H1 (cell line): Measurements from ENCODE around the gene RGMB. TPM values are rescaled to one million over a fixed set of nuclear protein-coding genes. Genes with fewer than 3 reads are reported as not detected.
"Not testable (repeated sequence)": the region's sequence is repeated elsewhere in the genome, so short reads cannot be mapped to it uniquely, and the experiment has no call there.

Experiments used
- CTCF ChIA-PET: fragments of 300-600 bp; sonication (Branson Sonifier 250); formaldehyde crosslinking; loops from one replicate; lab custom pipeline; 2021; ENCODE audit not compliant: partially characterized antibody; lab: Charles Lee
- POLR2A ChIA-PET: fragments of 300-600 bp; sonication (Branson Sonifier 250); formaldehyde crosslinking; loops from one replicate; lab custom pipeline; 2021; ENCODE audit warnings: inconsistent platforms; ENCODE audit not compliant: partially characterized antibody; lab: Charles Lee
- DNase-seq, 2 experiments: peaks; one replicate each; pipeline versions ENCODE4 v3.0.0 to v3.0.0-alpha.2; 2010 to 2022; ENCODE audit warnings: low spot score in 2 of 2, low read depth in 1 of 2, mixed read lengths in 1 of 2
- FAIRE-seq: peaks from 2 replicates; lab custom pipeline; 2011; peaks lifted over from hg19 to GRCh38; lab: Jason Lieb, UNC
- H2AFZ ChIP-seq: 2 replicates; pipeline ENCODE4 v1.8.1; 2012; ENCODE audit warnings: low read length, inconsistent platforms
- H2AK5ac ChIP-seq: 2 replicates; pipeline ENCODE4 v1.6.1; 2013; ENCODE audit warnings: low read depth, low read length
- H2BK120ac ChIP-seq: replicated peaks from 2 replicates; pipeline ENCODE3; 2013; ENCODE audit warnings: low read depth, low read length, inconsistent platforms
- H2BK12ac ChIP-seq: 2 replicates; pipeline ENCODE4 v1.6.1; 2013; ENCODE audit warnings: low read depth, low read length
- H2BK15ac ChIP-seq: 2 replicates; pipeline ENCODE4 v1.6.1; 2013; ENCODE audit warnings: low read length
- H2BK20ac ChIP-seq: 2 replicates; pipeline ENCODE4 v1.6.1; 2013; ENCODE audit warnings: low read length
- H2BK5ac ChIP-seq: 2 replicates; pipeline ENCODE4 v1.6.1; 2013; ENCODE audit warnings: low read depth, low read length
- H3K14ac ChIP-seq: 2 replicates; pipeline ENCODE4 v1.6.1; 2013; ENCODE audit warnings: inconsistent platforms; ENCODE audit not compliant: insufficient read length
- H3K18ac ChIP-seq: 2 replicates; pipeline ENCODE4 v1.6.1; 2013; ENCODE audit warnings: low read length; ENCODE audit errors: extremely low read depth
- H3K23ac ChIP-seq: 2 replicates; pipeline ENCODE4 v1.6.1; 2013; ENCODE audit warnings: inconsistent platforms; ENCODE audit not compliant: insufficient read length
- H3K23me2 ChIP-seq: 2 replicates; pipeline ENCODE4 v1.6.1; 2013; ENCODE audit warnings: low read depth, low read length
- H3K27ac ChIP-seq: 2 replicates; pipeline ENCODE4 v1.6.1; 2011; ENCODE audit warnings: low read depth, low read length, inconsistent platforms
- H3K27me3 ChIP-seq, 4 experiments: replicated peaks in 1 of 4; 1 replicate in 1 of 4; 2 replicates in 3 of 4; pipeline versions ENCODE4 v1.6.1 to v1.8.1; 2011 to 2013; ENCODE audit warnings: low read length in 3 of 4, mild to moderate bottlenecking in 3 of 4, inconsistent platforms in 2 of 4, mixed read lengths in 2 of 4, moderate library complexity in 1 of 4; ENCODE audit not compliant: control insufficient read depth in 3 of 4, insufficient read depth in 3 of 4; ENCODE audit errors: extremely low read depth in 1 of 4
- H3K36me3 ChIP-seq, 4 experiments: 2 replicates each; pipeline versions ENCODE4 v1.6.1 to v1.8.1; 2011 to 2013; ENCODE audit warnings: mild to moderate bottlenecking in 4 of 4, low read length in 3 of 4, moderate library complexity in 2 of 4, control low read depth in 1 of 4, inconsistent platforms in 1 of 4; ENCODE audit not compliant: insufficient read depth in 4 of 4, control insufficient read depth in 2 of 4
- H3K4ac ChIP-seq: replicated peaks from 2 replicates; pipeline ENCODE3; 2013; ENCODE audit warnings: low read length, low read depth, mixed read lengths, inconsistent platforms; ENCODE audit not compliant: insufficient read length
- H3K4me1 ChIP-seq, 4 experiments: replicated peaks in 1 of 4; 1 replicate in 1 of 4; 2 replicates in 3 of 4; pipeline versions ENCODE4 v1.6.1 to v1.8.1; 2011 to 2013; ENCODE audit warnings: low read length in 3 of 4, inconsistent platforms in 2 of 4, mixed read lengths in 1 of 4; ENCODE audit not compliant: insufficient read depth in 4 of 4, control insufficient read depth in 3 of 4
- H3K4me2 ChIP-seq, 2 experiments: 2 replicates each; pipeline versions ENCODE4 v1.6.1 to v1.8.1; 2011 to 2013; ENCODE audit warnings: low read depth in 2 of 2, low read length in 2 of 2, control low read depth in 1 of 2, inconsistent platforms in 1 of 2, mild to moderate bottlenecking in 1 of 2; ENCODE audit not compliant: insufficient read depth in 1 of 2
- H3K4me3 ChIP-seq, 4 experiments: fragments of 200-600, 300-600 bp in 1 of 4; sonication (generic), shearing (Covaris generic), sonication (Bioruptor Twin) in 1 of 4; 2 replicates each; pipeline versions ENCODE4 v1.5.1 to v1.8.1; 2011 to 2016; ENCODE audit warnings: low read length in 4 of 4, low read depth in 3 of 4, control low read depth in 2 of 4, inconsistent platforms in 2 of 4, mild to moderate bottlenecking in 2 of 4, mixed read lengths in 1 of 4, moderate library complexity in 1 of 4; ENCODE audit not compliant: insufficient read depth in 2 of 4; ENCODE audit errors: extremely low read depth in 1 of 4
- H3K56ac ChIP-seq: replicated peaks from 2 replicates; pipeline ENCODE3; 2013; ENCODE audit warnings: low read depth, mild to moderate bottlenecking, mixed read lengths, low read length, inconsistent platforms; ENCODE audit not compliant: insufficient read length
- H3K79me1 ChIP-seq: 2 replicates; pipeline ENCODE4 v1.6.1; 2013; ENCODE audit warnings: low read depth, low read length, control low read depth
- H3K79me2 ChIP-seq, 2 experiments: 2 replicates each; pipeline versions ENCODE4 v1.6.1 to v1.8.1; 2012 to 2013; ENCODE audit warnings: low read length in 2 of 2, mild to moderate bottlenecking in 2 of 2, inconsistent platforms in 1 of 2; ENCODE audit not compliant: insufficient read depth in 2 of 2, control insufficient read depth in 1 of 2
- H3K9ac ChIP-seq, 4 experiments: replicated peaks in 1 of 4; 1 replicate in 1 of 4; 2 replicates in 3 of 4; pipeline versions ENCODE4 v1.6.1 to v1.8.1; 2011 to 2013; ENCODE audit warnings: low read depth in 3 of 4, low read length in 3 of 4, control low read depth in 2 of 4, mild to moderate bottlenecking in 2 of 4, moderate library complexity in 2 of 4, inconsistent platforms in 1 of 4; ENCODE audit errors: extremely low read depth in 1 of 4
- H3K9me3 ChIP-seq, 2 experiments: 2 replicates each; pipeline versions ENCODE4 v1.6.1 to v1.8.1; 2012 to 2013; ENCODE audit warnings: mild to moderate bottlenecking in 2 of 2, moderate library complexity in 2 of 2, control low read depth in 1 of 2, inconsistent platforms in 1 of 2, low read depth in 1 of 2, low read length in 1 of 2, mixed read lengths in 1 of 2; ENCODE audit not compliant: insufficient read depth in 2 of 2
- H4K20me1 ChIP-seq, 2 experiments: replicated peaks in 1 of 2; 2 replicates each; pipeline versions ENCODE3 to v1.8.1; 2011 to 2013; ENCODE audit warnings: inconsistent platforms in 2 of 2, low read length in 2 of 2, mild to moderate bottlenecking in 1 of 2; ENCODE audit not compliant: insufficient read depth in 2 of 2, control insufficient read depth in 1 of 2
- H4K5ac ChIP-seq: 2 replicates; pipeline ENCODE4 v1.6.1; 2013; ENCODE audit warnings: low read length, low read depth, mixed read lengths, inconsistent platforms; ENCODE audit not compliant: insufficient read length
- H4K8ac ChIP-seq: 2 replicates; pipeline ENCODE4 v1.8.0; 2013; ENCODE audit warnings: mild to moderate bottlenecking, moderate library complexity, low read length, inconsistent platforms; ENCODE audit not compliant: insufficient read depth; ENCODE audit errors: extremely low read depth
- H4K91ac ChIP-seq: replicated peaks from 2 replicates; pipeline ENCODE3; 2013; ENCODE audit warnings: low read length, mixed read lengths, inconsistent platforms; ENCODE audit not compliant: insufficient read length
- WGBS, 2 experiments: shearing (Covaris generic) in 1 of 2; methylation state at CpG; one replicate each; pipeline versions ENCODE4 v1.1.6 to v1.1.7; 2013 to 2015; ENCODE audit warnings: low lambda C conversion rate in 2 of 2, mixed read lengths in 2 of 2, inconsistent platforms in 1 of 2, low coverage in 1 of 2, missing lambda C conversion rate in 1 of 2; ENCODE audit not compliant: insufficient replicate concordance in 2 of 2, insufficient coverage in 1 of 2, insufficient read length in 1 of 2; ENCODE audit errors: extremely low coverage in 1 of 2, missing lambda C conversion rate in 1 of 2; 5-methylcytosine and 5-hydroxymethylcytosine counted together
- polyA plus RNA-seq, 7 experiments: library from polyadenylated mRNA; depleted of rRNA in 3 of 7; stranded (reverse) in 5 of 7; unstranded in 2 of 7; fragments of >200 nt in 5 of 7; fragments of 200-250 nt in 2 of 7; gene quantifications; 1 replicate in 5 of 7; 2 replicates in 1 of 7; 4 replicates in 1 of 7; pipeline versions ENCODE4 v1.2.1 to v1.2.3, GENCODE V29; 2011 to 2013; ENCODE audit warnings: missing spikeins in 2 of 7, mixed read lengths in 2 of 7
- total RNA-seq: library from RNA; stranded (reverse); fragmentation: NEBNext Ultra II Directional; extraction: Animal tissue kit (Norgen Biotek cat#: 25700); gene quantifications from 2 replicates; pipeline ENCODE4 v1.2.1, GENCODE V29; 2021

Gene RGMB
- total and polyA plus RNA-seq, 2 of the 8 experiments (the other 6 are each of a cell fraction or from before 2014, with no cell fraction given) = 11.7 to 27.0 TPM

- POLR2A ChIA-PET = interaction anchor here (0.6 to 4.4 kb wide), 5 partner anchors 9 to 40 kb away, joined by 3 to 21 read pairs (median 3); no protein-coding TSS in a partner anchor
- FAIRE-seq, H3K27ac ChIP-seq: not testable (repeated sequence)
Observed at GRCh38 chr5:98752331-98752730, 21.1 kb upstream of the RGMB start.

More at GRCh38 chr5:98752331-98752730, 21.1 kb upstream of the RGMB start:
- not testable (repeated sequence) for H4K5ac ChIP-seq, H4K20me1 ChIP-seq, H3K36me3 ChIP-seq, H3K4ac ChIP-seq, H3K23me2 ChIP-seq, H2AK5ac ChIP-seq, H2BK15ac ChIP-seq, H3K27me3 ChIP-seq, H2BK120ac ChIP-seq, H3K9ac ChIP-seq, H3K18ac ChIP-seq, H3K56ac ChIP-seq, H3K79me1 ChIP-seq, DNase-seq, H3K9me3 ChIP-seq, H3K14ac ChIP-seq, H4K91ac ChIP-seq, H3K23ac ChIP-seq, H3K79me2 ChIP-seq, H4K8ac ChIP-seq
- CTCF ChIA-PET = interaction anchor here (0.6 to 10.1 kb wide), 7 partner anchors 10 to 600 kb away, joined by 3 to 94 read pairs (median 4); partner anchors contain the start of gene RGMB
- H2BK12ac ChIP-seq = peak overlapping the region; percentile 72; the same call in 1 of the 2 replicates
- 0 out of 2 replicates have a peak overlapping the region, but pooled peaks have one; percentile 4 for H2BK20ac ChIP-seq
- peak overlapping the region; percentile 83 for H2AFZ ChIP-seq
- peak overlapping the region in 1 of 4 experiments; percentile 20; a peak in 1 of 8 replicates for H3K4me3 ChIP-seq
- H3K4me2 ChIP-seq = peak overlapping the region in 1 of 2 experiments; percentile 47; a peak in 2 of 4 replicates
- peaks cover 0 to 13% (median 6%) of the 10 kb centered on the region in 4 experiments; a peak in 2 of 7 replicates for H3K4me1 ChIP-seq
- WGBS, 2 experiments = 67% methylated on average over 7 of the region's 7 CpGs; no CpG with 5 or more reads in 1 of the 2 experiments
- peak overlapping the region; percentile 90; the same call in 1 of the 2 replicates for H2BK5ac ChIP-seq
